Psoas muscle (tissue), 8 donors: ENCODE data around the gene FAM9A. TPM values are rescaled to one million over a fixed set of nuclear protein-coding genes. Genes with fewer than 3 reads are reported as not detected.

ENCODE experiments used
- ATAC-seq, 4 donors: fragments of 200-7000 bp; cut with Tn5 transposase; one replicate each; pipeline ENCODE4 v1.9.1; 2020; ENCODE audit warnings: moderate library complexity in 3 of 4, mild to moderate bottlenecking in 2 of 4
- DNase-seq, 2 donors: peaks; one replicate each; pipeline ENCODE4 v3.0.0-alpha.2; 2020
- H3K27ac ChIP-seq: fragments of 200-600 bp; one replicate; pipeline ENCODE4 v1.8.0; 2022
- H3K27me3 ChIP-seq, 3 donors: fragments of 200-600 bp in 1 of 3; one replicate each; pipeline versions ENCODE4 v1.6.1 to v1.8.0; 2013 to 2022; ENCODE audit warnings: low read length in 2 of 3, mild to moderate bottlenecking in 2 of 3, moderate library complexity in 1 of 3; ENCODE audit not compliant: insufficient read depth in 3 of 3
- H3K36me3 ChIP-seq, 2 donors: fragments of 200-600 bp in 1 of 2; one replicate each; pipeline versions ENCODE4 v1.6.1 to v1.8.0; 2013 to 2022; ENCODE audit warnings: low read depth in 1 of 2, mild to moderate bottlenecking in 1 of 2, moderate library complexity in 1 of 2; ENCODE audit not compliant: insufficient read depth in 1 of 2
- H3K4me1 ChIP-seq: fragments of 200-600 bp; one replicate; pipeline ENCODE4 v1.8.0; 2022
- H3K4me3 ChIP-seq: fragments of 200-600 bp; one replicate; pipeline ENCODE4 v1.8.0; 2022; ENCODE audit warnings: mild to moderate bottlenecking
- H3K9me3 ChIP-seq: fragments of 200-600 bp; one replicate; pipeline ENCODE4 v1.8.0; 2022
- WGBS, 3 donors: extraction: QIAGEN DNeasy Blood & Tissue Kit; methylation state at CpG; one replicate each; pipeline versions ENCODE4 v1.1.6 to v1.1.7; 2013; 5-methylcytosine and 5-hydroxymethylcytosine counted together
- intact Hi-C, 2 donors: fragments of 100-400 bp; cut with DNase I; formaldehyde crosslinking; loops; one replicate each; pipeline versions ENCODE4 v1.11.0 to v1.14.2; 2022
- long read RNA-seq, 2 donors: library from polyadenylated mRNA; unstranded; transcript quantifications; one replicate each; pipeline ENCODE4 v2.0.0, GENCODE V29; 2021
- polyA plus RNA-seq, 3 donors: library from polyadenylated mRNA; stranded (reverse); fragments of 200-250 nt; gene quantifications; one replicate each; pipeline ENCODE4 v1.2.3, GENCODE V29; 2013
- total RNA-seq, 4 donors: library from RNA; stranded (reverse); fragmentation: NEBNext Ultra II Directional in 2 of 4; extraction: Animal tissue kit (Norgen Biotek cat#: 25700) in 2 of 4; gene quantifications; one replicate each; pipeline versions ENCODE4 v1.2.1 to v1.2.4, GENCODE V29; 2021 to 2023
- TF ChIP-seq, protein P1 (sequence below): fragments of 200-600 bp; IDR thresholded peaks from one replicate; pipeline ENCODE4 v1.8.0; 2022; ENCODE audit warnings: antibody characterized with exemption
- donor health status: healthy with polysubstance abuse.
- donor health status: DM: no; HTN: no; CAD: no; lungs with moderate emphysema.
- donor health status: Bipolar disorder and iron deficiency.
- donor health status: healthy.
- donor health status: DM: yes; HTN: yes; CAD: no.
- donor health status: DM: no; HTN: no; CAD: no.
- donor health status: DM: no; HTN: no; CAD: no.
- donor health status: DM: yes; HTN: yes; CAD: no.

The FAM9A gene
- total RNA-seq: not detected
- not detected for polyA plus RNA-seq
- long read RNA-seq, donor 1: 0 reads
- long read RNA-seq, donor 2: 0 reads

GRCh38 chrX:8801041-8801599, at the start of gene FAM9A:
Gene FAM9A, minus strand, starts transcription at chrX:8801383. Its CDS starts 1,212 bp downstream, at chrX:8800171.
- no peak within 1 kb of the TSS for H3K4me3 ChIP-seq
- no peak within 1 kb of the TSS for H3K27ac ChIP-seq
- no peaks in the 10 kb centered on the region for H3K9me3 ChIP-seq
- TF ChIP-seq, protein P1, sequence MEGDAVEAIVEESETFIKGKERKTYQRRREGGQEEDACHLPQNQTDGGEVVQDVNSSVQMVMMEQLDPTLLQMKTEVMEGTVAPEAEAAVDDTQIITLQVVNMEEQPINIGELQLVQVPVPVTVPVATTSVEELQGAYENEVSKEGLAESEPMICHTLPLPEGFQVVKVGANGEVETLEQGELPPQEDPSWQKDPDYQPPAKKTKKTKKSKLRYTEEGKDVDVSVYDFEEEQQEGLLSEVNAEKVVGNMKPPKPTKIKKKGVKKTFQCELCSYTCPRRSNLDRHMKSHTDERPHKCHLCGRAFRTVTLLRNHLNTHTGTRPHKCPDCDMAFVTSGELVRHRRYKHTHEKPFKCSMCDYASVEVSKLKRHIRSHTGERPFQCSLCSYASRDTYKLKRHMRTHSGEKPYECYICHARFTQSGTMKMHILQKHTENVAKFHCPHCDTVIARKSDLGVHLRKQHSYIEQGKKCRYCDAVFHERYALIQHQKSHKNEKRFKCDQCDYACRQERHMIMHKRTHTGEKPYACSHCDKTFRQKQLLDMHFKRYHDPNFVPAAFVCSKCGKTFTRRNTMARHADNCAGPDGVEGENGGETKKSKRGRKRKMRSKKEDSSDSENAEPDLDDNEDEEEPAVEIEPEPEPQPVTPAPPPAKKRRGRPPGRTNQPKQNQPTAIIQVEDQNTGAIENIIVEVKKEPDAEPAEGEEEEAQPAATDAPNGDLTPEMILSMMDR: no peak
- 95 to 98% (median 96%) methylated on average over 19 to 31 of the region's 32 CpGs for WGBS, 3 donors
- no peaks in the 10 kb centered on the region for H3K27me3 ChIP-seq
- H3K4me1 ChIP-seq: no peaks in the 10 kb centered on the region
- ATAC-seq: no peak
- intact Hi-C loops: no loop called here
- DNase-seq: no peak
- no peaks in the 10 kb centered on the region for H3K36me3 ChIP-seq

- WGBS, 3 donors: 69 to 86% (median 75%) methylated on average over 6 of the region's 6 CpGs
- Histone ChIP-seq H3K9me3 (no peaks in the 10 kb centered on the region), H3K36me3 (no peaks in the 10 kb centered on the region), H3K27me3 (no peaks in the 10 kb centered on the region), H3K4me1 (no peaks in the 10 kb centered on the region), H3K4me3 (no peak overlapping the region), H3K27ac (no peak overlapping the region)
- ATAC-seq (no peak), DNase-seq (no peak)
- intact Hi-C loops: no loop called here
- TF ChIP-seq, protein P1: no peak
These were observed 49.3 kb upstream of the FAM9A start for GRCh38 chrX:8850478-8850877.

DNA sequence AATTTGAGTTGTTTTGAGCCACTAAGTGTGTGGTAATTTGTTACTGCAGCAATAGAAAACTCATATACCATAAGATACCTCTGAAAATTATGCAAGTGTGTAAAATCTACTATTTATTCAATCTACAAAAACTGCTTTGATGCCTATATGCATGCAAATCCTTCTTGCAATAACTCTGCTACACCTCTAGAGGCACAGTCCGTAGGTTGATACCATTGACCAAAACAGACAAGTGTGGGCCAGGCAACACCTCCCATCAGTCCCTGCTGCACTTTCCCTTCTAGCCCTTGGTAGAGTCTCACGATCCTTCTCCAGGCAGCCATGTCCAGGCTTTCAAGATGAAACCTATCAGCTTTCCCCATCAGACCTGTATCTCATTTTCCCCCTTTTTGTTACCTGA, 48.8 kb upstream of the FAM9A start:
- DNase-seq (no peak), ATAC-seq (no peak)
- no peaks in the 10 kb centered on the region for H3K27me3 ChIP-seq
- H3K9me3 ChIP-seq: no peaks in the 10 kb centered on the region
- H3K36me3 ChIP-seq: no peaks in the 10 kb centered on the region
- intact Hi-C loops: no loop called here
- TF ChIP-seq, protein P1: no peak
- 57 to 85% (median 83%) methylated on average over 2 of the region's 2 CpGs for WGBS, 3 donors
- no peak overlapping the region for H3K27ac ChIP-seq
- no peak overlapping the region for H3K4me3 ChIP-seq
- no peaks in the 10 kb centered on the region for H3K4me1 ChIP-seq

- WGBS, 3 donors: 74 to 88% (median 80%) methylated on average over 2 of the region's 2 CpGs
- Histone ChIP-seq H3K27ac (no peak overlapping the region), H3K27me3 (peaks cover 0 to 4% (median 0%) of the 10 kb centered on the region in 3 donors), H3K9me3 (no peaks in the 10 kb centered on the region), H3K4me3 (no peak overlapping the region), H3K36me3 (no peaks in the 10 kb centered on the region), H3K4me1 (no peaks in the 10 kb centered on the region)
- TF ChIP-seq, protein P1: no peak
- DNase-seq (no peak), ATAC-seq (no peak)
- intact Hi-C loops: no loop called here
These were observed 48.3 kb upstream of the FAM9A start for GRCh38 chrX:8849458-8849857.

DNA sequence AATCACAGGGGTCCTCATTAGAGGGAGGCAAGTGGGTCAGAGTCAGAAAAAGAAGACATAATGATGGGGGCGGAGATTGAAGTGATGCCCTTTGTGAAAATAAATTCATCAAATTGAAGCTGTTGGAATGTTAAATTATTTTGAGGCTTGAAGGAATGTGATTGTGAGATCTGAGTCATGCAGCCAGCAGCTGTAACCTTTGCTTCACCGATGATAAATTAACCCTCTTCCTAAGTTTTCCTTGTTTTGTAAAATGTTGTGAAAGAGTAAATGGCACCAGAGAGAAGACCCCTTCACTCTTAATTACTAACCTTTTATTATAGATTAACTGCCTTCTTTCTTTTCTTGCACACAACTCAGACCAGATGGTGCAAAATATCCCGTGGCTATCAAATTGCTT, 47.7 kb upstream of the FAM9A start:
- no peaks in the 10 kb centered on the region for H3K36me3 ChIP-seq
- no peaks in the 10 kb centered on the region for H3K4me1 ChIP-seq
- H3K27me3 ChIP-seq: peaks cover 0 to 9% (median 0%) of the 10 kb centered on the region in 3 donors
- intact Hi-C loops: no loop called here
- ATAC-seq: no peak
- WGBS, 3 donors: 50 to 61% (median 58%) methylated on average over 3 of the region's 3 CpGs
- H3K9me3 ChIP-seq: no peaks in the 10 kb centered on the region
- TF ChIP-seq, protein P1: no peak
- H3K4me3 ChIP-seq: no peak overlapping the region
- H3K27ac ChIP-seq: no peak overlapping the region
- DNase-seq: no peak
